Measurements from ENCODE around the gene SERP2. TPM values are rescaled to one million over a fixed set of nuclear protein-coding genes. Genes with fewer than 3 reads are reported as not detected.

SERP2 gene
- total RNA-seq, 1 donor from 2014 or later, result 1.8 TPM

GRCh38 chr13:44354884-44355283 lies 18.7 kb upstream of the SERP2 start:
- TF ChIP-seq CTCF (IDR thresholded peaks at IDR 0.05; ENCODE audit: unreplicated experiment), result no peak
- peaks cover 7% of the 10 kb centered on the region for H3K27me3 Mint-ChIP-seq (ENCODE audit: unreplicated experiment)

GRCh38 chr13:44355621-44356020 lies 18.0 kb upstream of the SERP2 start:
- no peak for TF ChIP-seq CTCF (IDR thresholded peaks at IDR 0.05; ENCODE audit: unreplicated experiment)
- peaks cover 7% of the 10 kb centered on the region for H3K27me3 Mint-ChIP-seq (ENCODE audit: unreplicated experiment)
- no peaks in the 10 kb centered on the region for H3K9me3 Mint-ChIP-seq (ENCODE audit: unreplicated experiment)
- H3K36me3 Mint-ChIP-seq (ENCODE audit: low read depth, unreplicated experiment), result no peaks in the 10 kb centered on the region
- H3K4me1 Mint-ChIP-seq (ENCODE audit: unreplicated experiment), result peaks cover 6% of the 10 kb centered on the region
- no peak for DNase-seq (ENCODE audit: low spot score)
- H3K27ac Mint-ChIP-seq (ENCODE audit: unreplicated experiment), result no peak overlapping the region
- no peak overlapping the region for H3K4me3 Mint-ChIP-seq (ENCODE audit: unreplicated experiment)

More at GRCh38 chr13:44354884-44355283, 18.7 kb upstream of the SERP2 start:
- no peak overlapping the region for H3K4me3 Mint-ChIP-seq (ENCODE audit: unreplicated experiment)
- no peaks in the 10 kb centered on the region for H3K36me3 Mint-ChIP-seq (ENCODE audit: low read depth, unreplicated experiment)
- peaks cover 6% of the 10 kb centered on the region for H3K4me1 Mint-ChIP-seq (ENCODE audit: unreplicated experiment)
- no peak for DNase-seq (ENCODE audit: low spot score)
- no peak overlapping the region for H3K27ac Mint-ChIP-seq (ENCODE audit: unreplicated experiment)
- H3K9me3 Mint-ChIP-seq (ENCODE audit: unreplicated experiment), result no peaks in the 10 kb centered on the region

GRCh38 chr13:44359983-44360375 lies 13.6 kb upstream of the SERP2 start:
- H3K9me3 Mint-ChIP-seq (ENCODE audit: unreplicated experiment), result no peaks in the 10 kb centered on the region
- TF ChIP-seq CTCF (IDR thresholded peaks at IDR 0.05; ENCODE audit: unreplicated experiment), result no peak
- DNase-seq (ENCODE audit: low spot score), result no peak
- H3K4me3 Mint-ChIP-seq (ENCODE audit: unreplicated experiment), result no peak overlapping the region
- H3K4me1 Mint-ChIP-seq (ENCODE audit: unreplicated experiment), result peaks cover 19% of the 10 kb centered on the region
- peaks cover 7% of the 10 kb centered on the region for H3K27me3 Mint-ChIP-seq (ENCODE audit: unreplicated experiment)
- no peak overlapping the region for H3K27ac Mint-ChIP-seq (ENCODE audit: unreplicated experiment)
- no peaks in the 10 kb centered on the region for H3K36me3 Mint-ChIP-seq (ENCODE audit: low read depth, unreplicated experiment)

- no peak for DNase-seq (ENCODE audit: low spot score)
- H3K27ac Mint-ChIP-seq (ENCODE audit: unreplicated experiment), result no peak overlapping the region
- peaks cover 4% of the 10 kb centered on the region for H3K27me3 Mint-ChIP-seq (ENCODE audit: unreplicated experiment)
- no peak for TF ChIP-seq CTCF (IDR thresholded peaks at IDR 0.05; ENCODE audit: unreplicated experiment)
- no peaks in the 10 kb centered on the region for H3K36me3 Mint-ChIP-seq (ENCODE audit: low read depth, unreplicated experiment)
- no peaks in the 10 kb centered on the region for H3K9me3 Mint-ChIP-seq (ENCODE audit: unreplicated experiment)
- H3K4me1 Mint-ChIP-seq (ENCODE audit: unreplicated experiment), result peaks cover 22% of the 10 kb centered on the region
- H3K4me3 Mint-ChIP-seq (ENCODE audit: unreplicated experiment), result no peak overlapping the region
These were observed 11.1 kb upstream of the SERP2 start for GRCh38 chr13:44362394-44363040.

GRCh38 chr13:44363631-44364344 lies 9.8 kb upstream of the SERP2 start:
- DNase-seq (ENCODE audit: low spot score), result no peak
- H3K27me3 Mint-ChIP-seq (ENCODE audit: unreplicated experiment), result no peaks in the 10 kb centered on the region
- no peaks in the 10 kb centered on the region for H3K36me3 Mint-ChIP-seq (ENCODE audit: low read depth, unreplicated experiment)
- no peak overlapping the region for H3K4me3 Mint-ChIP-seq (ENCODE audit: unreplicated experiment)
- H3K4me1 Mint-ChIP-seq (ENCODE audit: unreplicated experiment), result peaks cover 22% of the 10 kb centered on the region
- H3K27ac Mint-ChIP-seq (ENCODE audit: unreplicated experiment), result no peak overlapping the region
- no peak for TF ChIP-seq CTCF (IDR thresholded peaks at IDR 0.05; ENCODE audit: unreplicated experiment)
- no peaks in the 10 kb centered on the region for H3K9me3 Mint-ChIP-seq (ENCODE audit: unreplicated experiment)

Measured in endothelial cell (in vitro differentiated cells).